OCI-LY1 (cell line): ENCODE measurements around the gene ACSS1.
"Not testable (repeated sequence)": the region's sequence is repeated elsewhere in the genome, so short reads cannot be mapped to it uniquely, and the experiment has no call there.

ENCODE experiments used
- H2AFZ ChIP-seq: fragments of 200-600 bp; sonication (generic), shearing (Covaris generic); 2 replicates; pipeline ENCODE4 v1.6.0; 2014; ENCODE audit warnings: antibody characterized with exemption, mild to moderate bottlenecking, low read length
- H3F3A ChIP-seq: fragments of 200-600 bp; sonication (generic), shearing (Covaris generic); 2 replicates; pipeline ENCODE4 v1.6.0; 2014; ENCODE audit warnings: mild to moderate bottlenecking, antibody characterized with exemption, low read length, moderate library complexity; ENCODE audit not compliant: insufficient read depth
- H3K27ac ChIP-seq: fragments of 200-600 bp; sonication (generic); 2 replicates; pipeline ENCODE4 v1.5.1; 2014; ENCODE audit warnings: low read length, mixed run types, mild to moderate bottlenecking, low read depth; ENCODE audit not compliant: poor library complexity, severe bottlenecking
- H3K27me3 ChIP-seq: fragments of 200-600 bp; sonication (generic); 2 replicates; pipeline ENCODE4 v1.6.0; 2014; ENCODE audit warnings: antibody characterized with exemption, mild to moderate bottlenecking, low read length, moderate library complexity; ENCODE audit not compliant: insufficient read depth
- H3K36me3 ChIP-seq: fragments of 200-600 bp; sonication (generic); 2 replicates; pipeline ENCODE4 v1.6.1; 2014; ENCODE audit warnings: mild to moderate bottlenecking, antibody characterized with exemption, low read length, moderate library complexity, mixed read lengths; ENCODE audit not compliant: insufficient read depth
- H3K4me1 ChIP-seq: fragments of 200-600 bp; sonication (generic); 2 replicates; pipeline ENCODE4 v1.5.1; 2014; ENCODE audit warnings: mild to moderate bottlenecking, low read length, moderate library complexity; ENCODE audit not compliant: insufficient read depth, severe bottlenecking
- H3K4me2 ChIP-seq: fragments of 200-600 bp; sonication (generic), shearing (Covaris generic); 2 replicates; pipeline ENCODE4 v1.6.1; 2014; ENCODE audit warnings: low read length
- H3K4me3 ChIP-seq: fragments of 200-600 bp; sonication (generic); 2 replicates; pipeline ENCODE4 v1.5.1; 2014; ENCODE audit warnings: low read length, low read depth, mild to moderate bottlenecking, mixed read lengths; ENCODE audit not compliant: poor library complexity, severe bottlenecking
- H3K79me2 ChIP-seq: fragments of 200-600 bp; shearing (Covaris generic); 2 replicates; pipeline ENCODE4 v1.6.1; 2016; ENCODE audit warnings: mixed run types, low read length, mixed read lengths; ENCODE audit not compliant: insufficient read depth
- H3K9ac ChIP-seq: fragments of 200-600 bp; sonication (generic), shearing (Covaris generic); 2 replicates; pipeline ENCODE4 v1.6.1; 2014; ENCODE audit warnings: mild to moderate bottlenecking, low read length, mixed read lengths
- H3K9me2 ChIP-seq: fragments of 200-600 bp; sonication (generic), shearing (Covaris generic); 2 replicates; pipeline ENCODE4 v1.6.1; 2014; ENCODE audit warnings: low read depth, mild to moderate bottlenecking, low read length, mixed read lengths
- H3K9me3 ChIP-seq: fragments of 200-600 bp; shearing (Covaris generic); 2 replicates; pipeline ENCODE4 v1.6.1; 2014; ENCODE audit warnings: low read length, mixed read lengths
- H4K20me1 ChIP-seq: fragments of 200-600 bp; sonication (generic), shearing (Covaris generic); 2 replicates; pipeline ENCODE4 v1.6.0; 2016; ENCODE audit warnings: mild to moderate bottlenecking, low read length; ENCODE audit not compliant: insufficient read depth
- EZH2 ChIP-seq: fragments of 200-600 bp; sonication (generic), shearing (Covaris generic); IDR thresholded peaks from 2 replicates; pipeline ENCODE4 v1.8.0; 2017; ENCODE audit warnings: borderline replicate concordance, mixed run types, mild to moderate bottlenecking, antibody characterized with exemption, low read length, moderate library complexity, mixed read lengths
- TF ChIP-seq, protein P1 (sequence below): fragments of 200-600 bp; sonication (generic), shearing (Covaris generic); IDR thresholded peaks from 2 replicates; pipeline ENCODE4 v1.5.1; 2017; ENCODE audit warnings: mild to moderate bottlenecking, antibody characterized with exemption, low read length, moderate library complexity, mixed read lengths

ACSS1 gene

GRCh38 chr20:25005661-25006060, 52.3 kb downstream of the ACSS1 start:
- TF ChIP-seq, protein P1, sequence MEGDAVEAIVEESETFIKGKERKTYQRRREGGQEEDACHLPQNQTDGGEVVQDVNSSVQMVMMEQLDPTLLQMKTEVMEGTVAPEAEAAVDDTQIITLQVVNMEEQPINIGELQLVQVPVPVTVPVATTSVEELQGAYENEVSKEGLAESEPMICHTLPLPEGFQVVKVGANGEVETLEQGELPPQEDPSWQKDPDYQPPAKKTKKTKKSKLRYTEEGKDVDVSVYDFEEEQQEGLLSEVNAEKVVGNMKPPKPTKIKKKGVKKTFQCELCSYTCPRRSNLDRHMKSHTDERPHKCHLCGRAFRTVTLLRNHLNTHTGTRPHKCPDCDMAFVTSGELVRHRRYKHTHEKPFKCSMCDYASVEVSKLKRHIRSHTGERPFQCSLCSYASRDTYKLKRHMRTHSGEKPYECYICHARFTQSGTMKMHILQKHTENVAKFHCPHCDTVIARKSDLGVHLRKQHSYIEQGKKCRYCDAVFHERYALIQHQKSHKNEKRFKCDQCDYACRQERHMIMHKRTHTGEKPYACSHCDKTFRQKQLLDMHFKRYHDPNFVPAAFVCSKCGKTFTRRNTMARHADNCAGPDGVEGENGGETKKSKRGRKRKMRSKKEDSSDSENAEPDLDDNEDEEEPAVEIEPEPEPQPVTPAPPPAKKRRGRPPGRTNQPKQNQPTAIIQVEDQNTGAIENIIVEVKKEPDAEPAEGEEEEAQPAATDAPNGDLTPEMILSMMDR, result no peak
- TF ChIP-seq EZH2, result no peak
- no peaks in the 10 kb centered on the region for H3K27me3 ChIP-seq

DNA sequence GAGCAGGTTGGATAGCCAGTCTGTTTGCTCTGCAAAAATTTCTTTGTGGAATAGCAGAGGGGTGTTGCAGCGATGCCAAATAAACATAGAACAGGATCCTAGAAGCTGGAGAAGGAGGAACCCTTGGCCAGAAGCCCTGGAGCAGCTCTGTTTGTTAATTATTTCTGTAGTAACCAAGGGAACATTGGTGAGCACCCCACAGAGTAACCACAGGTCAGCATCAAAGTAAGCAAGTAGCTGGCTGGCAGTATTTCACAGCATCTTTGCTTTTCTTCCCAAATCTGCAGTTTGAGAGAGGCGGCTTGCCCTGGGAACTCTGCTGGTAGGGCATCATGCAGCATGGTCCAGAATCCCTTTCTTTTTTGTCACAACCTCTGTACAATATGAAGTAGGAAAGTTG, 52.7 kb downstream of the ACSS1 start:
- H4K20me1 ChIP-seq, result no peaks in the 10 kb centered on the region
- H3K4me2 ChIP-seq, result no peak overlapping the region
- no peaks in the 10 kb centered on the region for H3F3A ChIP-seq
- no peak overlapping the region for H3K9ac ChIP-seq
- no peaks in the 10 kb centered on the region for H3K27me3 ChIP-seq
- H3K4me3 ChIP-seq, result no peak overlapping the region
- H3K36me3 ChIP-seq, result no peaks in the 10 kb centered on the region
- no peak overlapping the region for H3K27ac ChIP-seq
- H3K9me3 ChIP-seq, result no peaks in the 10 kb centered on the region
- no peaks in the 10 kb centered on the region for H3K9me2 ChIP-seq
- H2AFZ ChIP-seq, result no peak overlapping the region
- no peaks in the 10 kb centered on the region for H3K4me1 ChIP-seq
- no peak for TF ChIP-seq EZH2
- TF ChIP-seq, protein P1, result no peak
- H3K79me2 ChIP-seq, result no peaks in the 10 kb centered on the region

More at GRCh38 chr20:25005661-25006060, 52.3 kb downstream of the ACSS1 start:
- Histone ChIP-seq H3K4me1 (no peaks in the 10 kb centered on the region), H2AFZ (no peak overlapping the region), H3K9ac (no peak overlapping the region), H3K79me2 (no peaks in the 10 kb centered on the region), H3K9me2 (no peaks in the 10 kb centered on the region), H4K20me1 (no peaks in the 10 kb centered on the region), H3K9me3 (no peaks in the 10 kb centered on the region), H3K4me2 (no peak overlapping the region), H3K27ac (no peak overlapping the region), H3K36me3 (no peaks in the 10 kb centered on the region), H3F3A (no peaks in the 10 kb centered on the region), H3K4me3 (no peak overlapping the region)

DNA sequence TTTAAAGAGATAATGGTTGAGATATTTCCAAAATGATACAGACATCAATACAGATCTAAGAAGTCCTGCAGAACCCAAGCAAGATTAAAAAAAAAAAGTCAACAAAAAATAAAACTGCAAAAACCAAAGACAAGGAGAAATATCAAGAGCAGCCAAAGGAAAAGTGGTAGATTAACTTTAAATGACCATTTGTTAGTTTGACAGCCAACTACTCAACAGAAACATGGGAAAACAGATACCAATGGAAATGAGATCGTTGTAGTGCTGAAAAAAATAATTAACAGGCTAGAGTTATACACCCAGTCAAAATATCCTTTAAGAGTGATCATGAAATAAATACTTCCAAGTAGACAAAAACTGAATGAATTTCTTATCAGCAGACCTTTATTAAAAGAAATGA, 54.9 kb downstream of the ACSS1 start:
- Histone ChIP-seq H3K79me2 (no peaks in the 10 kb centered on the region), H3K27me3 (no peaks in the 10 kb centered on the region), H3K27ac (no peak overlapping the region), H2AFZ (no peak overlapping the region), H3K9me3 (no peaks in the 10 kb centered on the region), H3K4me2 (no peak overlapping the region), H3K4me1 (no peaks in the 10 kb centered on the region), H3K36me3 (no peaks in the 10 kb centered on the region), H4K20me1 (no peaks in the 10 kb centered on the region), H3K4me3 (no peak overlapping the region), H3K9me2 (no peaks in the 10 kb centered on the region), H3K9ac (no peak overlapping the region), H3F3A (no peaks in the 10 kb centered on the region)
- TF ChIP-seq, protein P1, result no peak
- TF ChIP-seq EZH2, result no peak

DNA sequence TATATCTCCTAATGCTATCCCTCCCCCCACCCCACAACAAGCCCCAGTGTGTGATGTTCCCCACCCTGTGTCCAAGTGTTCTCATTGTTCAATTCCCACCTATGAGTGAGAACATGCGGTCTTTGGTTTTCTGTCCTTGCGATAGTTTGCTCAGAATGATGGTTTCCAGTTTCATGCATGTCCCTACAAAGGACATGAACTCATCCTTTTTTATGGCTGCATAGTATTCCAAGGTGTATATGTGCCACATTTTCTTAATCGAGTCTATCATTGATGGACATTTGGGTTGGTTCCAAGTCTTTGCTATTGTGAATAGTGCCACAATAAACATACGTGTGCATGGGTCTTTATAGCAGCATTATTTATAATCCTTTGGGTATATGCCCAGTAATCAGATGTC, 56.6 kb downstream of the ACSS1 start:
- H3K36me3 ChIP-seq, H3K27me3 ChIP-seq, H3K79me2 ChIP-seq, H4K20me1 ChIP-seq, H3K9me2 ChIP-seq, H2AFZ ChIP-seq, H3K9ac ChIP-seq, H3K4me3 ChIP-seq, H3K4me1 ChIP-seq, H3K27ac ChIP-seq, H3K4me2 ChIP-seq, H3F3A ChIP-seq, H3K9me3 ChIP-seq: not testable (repeated sequence)
